Measurements from ENCODE around the gene MICU1. TPM values are rescaled to one million over a fixed set of nuclear protein-coding genes. Genes with fewer than 3 reads are reported as not detected.
A peak's percentile ranks its signal among the peaks of the same experiment; 100 is the strongest.

The MICU1 gene
- total RNA-seq, 6 donors from 2014 or later = 26.9 to 62.9 (median 47.6) TPM

- peak overlapping the region in 2 of 4 donors; percentile 6 to 50 for H3K27ac ChIP-seq
- no peak for ATAC-seq (ENCODE audit: low FRiP score in 2 of 2)
- TF ChIP-seq POLR2A (IDR thresholded peaks at IDR 0.05) (no peak), POLR2AphosphoS5 (IDR thresholded peaks at IDR 0.05) (no peak), EP300 (IDR thresholded peaks at IDR 0.05) (no peak), CTCF (IDR thresholded peaks at IDR 0.05) (peak in 3 of 6 experiments; percentile 18 to 37 (median 23))
- no peak for DNase-seq
- no peak overlapping the region for H3K4me3 ChIP-seq
- no peaks in the 10 kb centered on the region for H3K9me3 ChIP-seq
- peaks cover 0 to 7% (median 0%) of the 10 kb centered on the region in 4 donors for H3K36me3 ChIP-seq
- H3K27me3 ChIP-seq = no peaks in the 10 kb centered on the region
- 64 to 65% methylated on average over 4 of the region's 4 CpGs for WGBS, 2 donors
- peaks cover 0 to 26% (median 9%) of the 10 kb centered on the region in 4 donors for H3K4me1 ChIP-seq
Observed at GRCh38 chr10:72567889-72568640, 57.8 kb downstream of the MICU1 start.

- ATAC-seq (ENCODE audit: low FRiP score in 2 of 2) (peak; percentile 28 to 61), DNase-seq (peak in 1 of 2 donors; percentile 37)
- WGBS, 2 donors = 54 to 86% methylated on average over 3 of the region's 3 CpGs
- TF ChIP-seq POLR2AphosphoS5 (IDR thresholded peaks at IDR 0.05) (no peak), CTCF (IDR thresholded peaks at IDR 0.05) (no peak), POLR2A (IDR thresholded peaks at IDR 0.05) (no peak), EP300 (IDR thresholded peaks at IDR 0.05) (no peak)
- Histone ChIP-seq H3K36me3 (peaks cover 0 to 14% (median 3%) of the 10 kb centered on the region in 4 donors), H3K9me3 (no peaks in the 10 kb centered on the region), H3K4me3 (no peak overlapping the region), H3K27me3 (no peaks in the 10 kb centered on the region), H3K27ac (peak overlapping the region in 2 of 4 donors; percentile 6 to 50), H3K4me1 (peaks cover 0 to 27% (median 10%) of the 10 kb centered on the region in 4 donors)
Observed at GRCh38 chr10:72567421-72567820, 58.5 kb downstream of the MICU1 start.

GRCh38 chr10:72564596-72564995 is 61.3 kb downstream of the MICU1 start:
- DNase-seq (peak in 1 of 2 donors; percentile 70), ATAC-seq (ENCODE audit: low FRiP score in 2 of 2) (peak; percentile 53 to 86)
- no peaks in the 10 kb centered on the region for H3K27me3 ChIP-seq
- TF ChIP-seq EP300 (IDR thresholded peaks at IDR 0.05) (peak in 1 of 4 donors; percentile 53), POLR2A (IDR thresholded peaks at IDR 0.05) (no peak)
- H3K36me3 ChIP-seq = peaks cover 4 to 36% (median 5%) of the 10 kb centered on the region in 4 donors
- WGBS, 2 donors = 40 to 50% methylated on average over 1 of the region's 1 CpG
- H3K4me3 ChIP-seq = no peak overlapping the region
- no peaks in the 10 kb centered on the region for H3K9me3 ChIP-seq
- peaks cover 0 to 27% (median 8%) of the 10 kb centered on the region in 4 donors for H3K4me1 ChIP-seq
- peak overlapping the region in 3 of 4 donors; percentile 56 to 73 (median 73) for H3K27ac ChIP-seq

- ATAC-seq (ENCODE audit: low FRiP score in 2 of 2) = no peak
- Histone ChIP-seq H3K4me1 (peaks cover 0 to 27% (median 8%) of the 10 kb centered on the region in 4 donors), H3K36me3 (peaks cover 4 to 37% (median 5%) of the 10 kb centered on the region in 4 donors), H3K9me3 (no peaks in the 10 kb centered on the region), H3K27ac (peak overlapping the region in 3 of 4 donors; percentile 57 to 73 (median 73)), H3K4me3 (no peak overlapping the region), H3K27me3 (no peaks in the 10 kb centered on the region)
- no peak for DNase-seq
- no peak for TF ChIP-seq POLR2A (IDR thresholded peaks at IDR 0.05)
- WGBS, 2 donors = 44 to 56% methylated on average over 6 of the region's 6 CpGs
Observed at GRCh38 chr10:72563327-72563932, 62.4 kb downstream of the MICU1 start.

GRCh38 chr10:72561745-72562166 is 64.1 kb downstream of the MICU1 start:
- H3K27me3 ChIP-seq = no peaks in the 10 kb centered on the region
- no peak for TF ChIP-seq POLR2AphosphoS5 (IDR thresholded peaks at IDR 0.05)
- no peak for TF ChIP-seq EP300 (IDR thresholded peaks at IDR 0.05)
- TF ChIP-seq POLR2A (IDR thresholded peaks at IDR 0.05) = no peak
- TF ChIP-seq CTCF (IDR thresholded peaks at IDR 0.05) = no peak
- no peak for DNase-seq

More at GRCh38 chr10:72561745-72562166, 64.1 kb downstream of the MICU1 start:
- WGBS, 2 donors = 81 to 90% methylated on average over 3 of the region's 3 CpGs
- Histone ChIP-seq H3K4me1 (peaks cover 0 to 18% (median 6%) of the 10 kb centered on the region in 4 donors), H3K36me3 (peaks cover 4 to 41% (median 8%) of the 10 kb centered on the region in 4 donors), H3K4me3 (no peak overlapping the region), H3K9me3 (no peaks in the 10 kb centered on the region), H3K27ac (no peak overlapping the region)
- no peak for ATAC-seq (ENCODE audit: low FRiP score in 2 of 2)

Data from upper lobe of left lung (tissue), 6 donors.